WTC11 (cell line): ENCODE data around the gene SGK2. TPM values are rescaled to one million over a fixed set of nuclear protein-coding genes. Genes with fewer than 3 reads are reported as not detected.

ENCODE experiments used
- ATAC-seq: fragments of 200-7000 bp; cut with Tn5 transposase; 2 replicates; pipeline ENCODE4 v1.10.0; 2021; ENCODE audit warnings: mild to moderate bottlenecking, moderate library complexity
- CTCF ChIA-PET: fragments of 300-600 bp; sonication (Branson Sonifier 250); formaldehyde crosslinking; loops from one replicate; lab custom pipeline; 2021; ENCODE audit warnings: antibody characterized with exemption; lab: Charles Lee
- POLR2A ChIA-PET: fragments of 350-600 bp; sonication (Branson Sonifier 250); formaldehyde crosslinking; loops from one replicate; lab custom pipeline; 2021; ENCODE audit warnings: antibody characterized with exemption; lab: Charles Lee
- DNase-seq: peaks from one replicate; pipeline ENCODE4 v3.0.0; 2021; ENCODE audit warnings: low spot score
- H3K27ac Mint-ChIP-seq: 2 replicates; pipeline ENCODE4 v1.8.0; 2021; ENCODE audit warnings: mixed read lengths
- H3K27me3 Mint-ChIP-seq: 2 replicates; pipeline ENCODE4 v1.8.0; 2021; ENCODE audit warnings: low read depth, mild to moderate bottlenecking, moderate library complexity, mixed read lengths
- H3K36me3 Mint-ChIP-seq: 2 replicates; pipeline ENCODE4 v1.8.0; 2021; ENCODE audit warnings: mixed read lengths
- H3K4me1 Mint-ChIP-seq: 2 replicates; pipeline ENCODE4 v1.8.0; 2022; ENCODE audit warnings: mixed read lengths
- H3K4me3 Mint-ChIP-seq: 2 replicates; pipeline ENCODE4 v1.8.0; 2021; ENCODE audit warnings: mild to moderate bottlenecking, moderate library complexity, mixed read lengths
- H3K9me3 Mint-ChIP-seq: 2 replicates; pipeline ENCODE4 v1.8.0; 2021; ENCODE audit warnings: mixed read lengths
- ARID4B ChIP-seq: sonication (generic); formaldehyde crosslinking; IDR thresholded peaks from 2 replicates; pipeline ENCODE4 v1.8.0; 2023; ENCODE audit warnings: missing genetic modification reagents, mild to moderate bottlenecking, borderline replicate concordance
- ATF1 ChIP-seq: sonication (generic); formaldehyde crosslinking; IDR thresholded peaks from 2 replicates; pipeline ENCODE4 v1.8.1; 2023; ENCODE audit warnings: mild to moderate bottlenecking, moderate library complexity, missing genetic modification reagents
- ATF2 ChIP-seq: sonication (generic); formaldehyde crosslinking; IDR thresholded peaks from 2 replicates; pipeline ENCODE4 v1.8.1; 2022; ENCODE audit warnings: low read depth, missing genetic modification reagents, borderline replicate concordance
- CBFB ChIP-seq: sonication (generic); formaldehyde crosslinking; IDR thresholded peaks from 2 replicates; pipeline ENCODE4 v1.8.1; 2022; ENCODE audit warnings: mild to moderate bottlenecking, low read depth, missing genetic modification reagents
- ELF4 ChIP-seq: sonication (generic); formaldehyde crosslinking; IDR thresholded peaks from 2 replicates; pipeline ENCODE4 v1.8.1; 2022; ENCODE audit warnings: low read depth, mild to moderate bottlenecking, moderate library complexity, missing genetic modification reagents
- FOXK1 ChIP-seq: sonication (generic); formaldehyde crosslinking; IDR thresholded peaks from 2 replicates; pipeline ENCODE4 v1.8.0; 2022; ENCODE audit warnings: mild to moderate bottlenecking, moderate library complexity, missing genetic modification reagents
- HMGXB4 ChIP-seq: sonication (generic); formaldehyde crosslinking; IDR thresholded peaks from 2 replicates; pipeline ENCODE4 v1.8.1; 2023; ENCODE audit warnings: mild to moderate bottlenecking, moderate library complexity, missing genetic modification reagents
- KAT7 ChIP-seq: sonication (generic); formaldehyde crosslinking; IDR thresholded peaks from 2 replicates; pipeline ENCODE4 v1.8.1; 2023; ENCODE audit warnings: missing genetic modification reagents, mild to moderate bottlenecking, borderline replicate concordance
- OVOL2 ChIP-seq: fragments of 250-450 bp; sonication (Bioruptor Pico); IDR thresholded peaks from 2 replicates; pipeline ENCODE4 v1.9.0; 2021; ENCODE audit warnings: mild to moderate bottlenecking, borderline replicate concordance
- PRDM15 ChIP-seq: sonication (generic); formaldehyde crosslinking; IDR thresholded peaks from 2 replicates; pipeline ENCODE4 v1.8.0; 2022; ENCODE audit warnings: missing genetic modification reagents
- ZNF263 ChIP-seq: sonication (generic); formaldehyde crosslinking; IDR thresholded peaks from 2 replicates; pipeline ENCODE4 v1.8.1; 2022; ENCODE audit warnings: low read depth, mild to moderate bottlenecking, moderate library complexity, missing genetic modification reagents
- ZNF423 ChIP-seq: fragments of 250-450 bp; sonication (Bioruptor Pico); IDR thresholded peaks from 2 replicates; pipeline ENCODE4 v2.1.2; 2022; ENCODE audit warnings: mild to moderate bottlenecking, moderate library complexity
- ZNF532 ChIP-seq: fragments of 250-450 bp; sonication (Bioruptor Pico); IDR thresholded peaks from 2 replicates; pipeline ENCODE4 v1.9.0; 2021; ENCODE audit warnings: mild to moderate bottlenecking, borderline replicate concordance
- total RNA-seq: library from RNA; stranded (reverse); gene quantifications from 3 replicates; pipeline ENCODE4 v1.2.3, GENCODE V29; 2021
- TF ChIP-seq, protein P1 (sequence below): fragments of 250-450 bp; sonication (Bioruptor Pico); conservative IDR thresholded peaks from 2 replicates; pipeline ENCODE4 v1.9.0; 2021; ENCODE audit warnings: mild to moderate bottlenecking

The SGK2 gene
- total RNA-seq, 1 experiment from 2014 or later: 0.74 TPM

DNA sequence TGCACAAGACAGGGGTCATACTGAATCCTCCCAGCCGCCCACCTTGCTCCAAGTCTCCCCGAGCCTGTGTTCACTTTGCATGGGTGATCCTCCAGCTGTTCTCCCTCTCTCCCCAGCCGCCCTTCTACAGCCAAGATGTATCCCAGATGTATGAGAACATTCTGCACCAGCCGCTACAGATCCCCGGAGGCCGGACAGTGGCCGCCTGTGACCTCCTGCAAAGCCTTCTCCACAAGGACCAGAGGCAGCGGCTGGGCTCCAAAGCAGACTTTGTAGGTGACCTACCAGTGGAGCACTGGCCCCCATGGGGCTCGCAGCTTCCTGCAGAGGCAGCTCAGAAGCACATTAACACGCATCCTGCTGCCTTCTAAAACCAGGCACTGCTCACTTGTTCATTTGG, 17.3 kb downstream of the SGK2 start:
- ATAC-seq (no peak), DNase-seq (no peak)
- CTCF ChIA-PET: interaction anchor here (1.3 to 1.8 kb wide), 2 partner anchors 38 to 116 kb away, joined by 4 to 7 read pairs; no protein-coding TSS in a partner anchor
- TF ChIP-seq ZNF423 (CRISPR knock-in tag) (no peak), ZNF263 (no peak)
- Mint-ChIP-seq H3K9me3 (no peaks in the 10 kb centered on the region), H3K4me1 (no peaks in the 10 kb centered on the region), H3K27me3 (no peaks in the 10 kb centered on the region), H3K27ac (no peak overlapping the region; the same call in 1 of the 2 replicates), H3K4me3 (no peak overlapping the region), H3K36me3 (no peaks in the 10 kb centered on the region)
- POLR2A ChIA-PET: no interaction called here

- ChIA-PET POLR2A (no interaction called here), CTCF (no interaction called here)
- Mint-ChIP-seq H3K4me1 (peaks cover 12% of the 10 kb centered on the region), H3K36me3 (no peaks in the 10 kb centered on the region), H3K9me3 (no peaks in the 10 kb centered on the region), H3K27ac (no peak overlapping the region), H3K4me3 (no peak overlapping the region), H3K27me3 (no peaks in the 10 kb centered on the region)
- DNase-seq (no peak), ATAC-seq (no peak)
- TF ChIP-seq ATF1 (CRISPR knock-in tag) (no peak), CBFB (CRISPR knock-in tag) (no peak), PRDM15 (CRISPR knock-in tag) (no peak), HMGXB4 (CRISPR knock-in tag) (no peak), ATF2 (CRISPR knock-in tag) (no peak), ARID4B (CRISPR knock-in tag) (no peak), FOXK1 (no peak), ELF4 (CRISPR knock-in tag) (no peak), OVOL2 (CRISPR knock-in tag) (no peak), KAT7 (CRISPR knock-in tag) (no peak), ZNF532 (CRISPR knock-in tag) (no peak)
- TF ChIP-seq, protein P1, sequence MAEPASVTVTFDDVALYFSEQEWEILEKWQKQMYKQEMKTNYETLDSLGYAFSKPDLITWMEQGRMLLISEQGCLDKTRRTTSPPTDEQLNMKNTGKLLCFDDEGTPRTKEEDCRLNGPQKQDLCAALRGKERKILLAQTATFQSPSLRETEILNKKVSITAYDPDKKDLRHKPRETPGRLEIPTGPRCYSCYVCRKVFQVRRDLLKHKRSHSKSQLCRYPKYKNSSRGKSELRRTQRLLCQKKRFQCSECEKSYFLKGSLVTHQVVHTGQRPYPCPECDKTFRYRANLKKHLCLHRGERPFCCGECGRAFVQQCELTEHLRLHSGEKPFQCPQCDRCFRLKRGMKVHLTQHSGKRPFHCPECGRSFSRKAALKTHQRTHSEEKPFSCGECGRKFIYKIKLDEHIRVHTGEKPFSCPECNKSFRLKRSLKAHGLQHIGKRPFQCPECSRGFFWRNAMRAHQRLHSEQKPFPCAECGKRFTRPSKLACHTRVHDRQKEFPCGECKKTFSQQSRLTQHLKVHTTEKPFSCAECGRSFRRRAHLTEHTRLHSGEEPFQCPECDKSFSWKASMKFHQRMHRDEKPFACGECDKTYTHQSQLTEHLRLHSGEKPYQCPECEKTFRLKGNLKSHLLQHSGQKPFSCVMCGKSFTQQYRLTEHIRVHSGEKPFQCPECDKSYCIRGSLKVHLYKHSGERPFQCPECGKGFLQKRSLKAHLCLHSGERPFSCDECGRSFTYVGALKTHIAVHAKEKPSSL (CRISPR knock-in tag): no peak
Observed at GRCh38 chr20:43579861-43580793, 21.3 kb downstream of the SGK2 start.
